Caco-2 (cell line): Measurements from ENCODE around the gene MGAT4A. TPM values are rescaled to one million over a fixed set of nuclear protein-coding genes. Genes with fewer than 3 reads are reported as not detected.

ENCODE experiments used
- BruUV-seq: library from RNA; stranded (reverse); fragments of 400-500 nt; replicated peaks from 2 replicates; lab custom pipeline; 2021; lab: Mats Ljungman, UMichigan
- CTCF ChIA-PET: fragments of 300-600 bp; sonication (Branson Sonifier 250); formaldehyde crosslinking; loops from one replicate; lab custom pipeline; 2022; ENCODE audit warnings: antibody characterized with exemption; lab: Charles Lee
- POLR2A ChIA-PET: fragments of 300-600 bp; sonication (Branson Sonifier 250); formaldehyde crosslinking; loops from one replicate; lab custom pipeline; 2022; ENCODE audit warnings: antibody characterized with exemption; lab: Charles Lee
- DNase-seq, 2 experiments: peaks; one replicate each; pipeline versions ENCODE4 v3.0.0 to v3.0.0-alpha.2; 2020 to 2022
- H3K27me3 ChIP-seq: replicated peaks from 2 replicates; pipeline ENCODE4 v1.6.0; 2011; ENCODE audit warnings: low read length; ENCODE audit not compliant: control insufficient read depth, insufficient read depth
- H3K36me3 ChIP-seq: 2 replicates; pipeline ENCODE4 v1.5.1; 2011; ENCODE audit warnings: low read length; ENCODE audit not compliant: control insufficient read depth, insufficient read depth
- H3K4me1 ChIP-seq: fragments of 250-450 bp; sonication (Bioruptor Pico); 2 replicates; pipeline ENCODE4 v1.5.1; 2020; ENCODE audit warnings: mild to moderate bottlenecking
- H3K4me3 ChIP-seq: 2 replicates; pipeline ENCODE4 v1.5.1; 2011; ENCODE audit warnings: low read depth, mild to moderate bottlenecking, control low read depth, low read length
- H3K9me3 ChIP-seq: fragments of 250-450 bp; sonication (Bioruptor Pico); 2 replicates; pipeline ENCODE4 v1.5.1; 2020; ENCODE audit warnings: mild to moderate bottlenecking, moderate library complexity
- H3K27ac Mint-ChIP-seq: one replicate; pipeline ENCODE4 v1.8.0; 2022; ENCODE audit warnings: mixed read lengths; ENCODE audit not compliant: unreplicated experiment
- H3K27me3 Mint-ChIP-seq: one replicate; pipeline ENCODE4 v1.8.0; 2022; ENCODE audit warnings: mixed read lengths; ENCODE audit not compliant: insufficient read depth, unreplicated experiment
- H3K36me3 Mint-ChIP-seq: one replicate; pipeline ENCODE4 v1.8.0; 2022; ENCODE audit warnings: mild to moderate bottlenecking, mixed read lengths; ENCODE audit not compliant: insufficient read depth, unreplicated experiment
- H3K4me1 Mint-ChIP-seq: one replicate; pipeline ENCODE4 v1.8.0; 2022; ENCODE audit warnings: low read depth, mixed read lengths; ENCODE audit not compliant: unreplicated experiment
- H3K4me3 Mint-ChIP-seq: one replicate; pipeline ENCODE4 v1.8.0; 2022; ENCODE audit warnings: mild to moderate bottlenecking, moderate library complexity, mixed read lengths; ENCODE audit not compliant: unreplicated experiment
- H3K9me3 Mint-ChIP-seq: one replicate; pipeline ENCODE4 v1.8.0; 2022; ENCODE audit warnings: mixed read lengths; ENCODE audit not compliant: unreplicated experiment
- intact Hi-C: fragments of 100-400 bp; cut with micrococcal nuclease; formaldehyde crosslinking; loops from one replicate; pipeline ENCODE4 v1.10.0; 2022; ENCODE audit not compliant: unreplicated experiment
- total RNA-seq: library from RNA; stranded (reverse); gene quantifications from 2 replicates; pipeline ENCODE4 v1.2.3, GENCODE V29; 2022
- TF ChIP-seq, protein P1 (sequence below), 2 experiments: fragments of 200-600 bp in 1 of 2; IDR thresholded peaks; 1 replicate in 1 of 2; 2 replicates in 1 of 2; pipeline versions ENCODE4 v1.5.1 to v1.8.0; 2011 to 2022; ENCODE audit warnings: antibody characterized with exemption in 1 of 2, control low read depth in 1 of 2, inconsistent platforms in 1 of 2, low read depth in 1 of 2, low read length in 1 of 2, mild to moderate bottlenecking in 1 of 2, moderate library complexity in 1 of 2; ENCODE audit not compliant: insufficient read depth in 1 of 2, severe bottlenecking in 1 of 2, unreplicated experiment in 1 of 2

Gene MGAT4A
- total RNA-seq, 1 experiment from 2014 or later: 63.7 TPM

- Mint-ChIP-seq H3K4me3 (no peak overlapping the region), H3K9me3 (no peaks in the 10 kb centered on the region), H3K36me3 (peaks cover 19% of the 10 kb centered on the region), H3K4me1 (no peaks in the 10 kb centered on the region), H3K27me3 (no peaks in the 10 kb centered on the region), H3K27ac (no peak overlapping the region)
- intact Hi-C loops: no loop called here
- BruUV-seq: no TSS peak
- ChIA-PET POLR2A (no interaction called here), CTCF (no interaction called here)
- Histone ChIP-seq H3K36me3 (no peaks in the 10 kb centered on the region; the same call in 1 of the 2 replicates), H3K4me1 (no peaks in the 10 kb centered on the region), H3K27me3 (no peaks in the 10 kb centered on the region), H3K4me3 (no peak overlapping the region), H3K9me3 (no peaks in the 10 kb centered on the region)
- DNase-seq: no peak
- TF ChIP-seq, protein P1, sequence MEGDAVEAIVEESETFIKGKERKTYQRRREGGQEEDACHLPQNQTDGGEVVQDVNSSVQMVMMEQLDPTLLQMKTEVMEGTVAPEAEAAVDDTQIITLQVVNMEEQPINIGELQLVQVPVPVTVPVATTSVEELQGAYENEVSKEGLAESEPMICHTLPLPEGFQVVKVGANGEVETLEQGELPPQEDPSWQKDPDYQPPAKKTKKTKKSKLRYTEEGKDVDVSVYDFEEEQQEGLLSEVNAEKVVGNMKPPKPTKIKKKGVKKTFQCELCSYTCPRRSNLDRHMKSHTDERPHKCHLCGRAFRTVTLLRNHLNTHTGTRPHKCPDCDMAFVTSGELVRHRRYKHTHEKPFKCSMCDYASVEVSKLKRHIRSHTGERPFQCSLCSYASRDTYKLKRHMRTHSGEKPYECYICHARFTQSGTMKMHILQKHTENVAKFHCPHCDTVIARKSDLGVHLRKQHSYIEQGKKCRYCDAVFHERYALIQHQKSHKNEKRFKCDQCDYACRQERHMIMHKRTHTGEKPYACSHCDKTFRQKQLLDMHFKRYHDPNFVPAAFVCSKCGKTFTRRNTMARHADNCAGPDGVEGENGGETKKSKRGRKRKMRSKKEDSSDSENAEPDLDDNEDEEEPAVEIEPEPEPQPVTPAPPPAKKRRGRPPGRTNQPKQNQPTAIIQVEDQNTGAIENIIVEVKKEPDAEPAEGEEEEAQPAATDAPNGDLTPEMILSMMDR (IDR thresholded peaks at IDR 0.05; ENCODE audit: insufficient read depth in 1 of 2, low read depth in 1 of 2, low read length in 1 of 2, severe bottlenecking in 1 of 2, unreplicated experiment in 1 of 2): no peak
These were observed 160.6 kb downstream of the MGAT4A start for GRCh38 chr2:98570356-98570755.

GRCh38 chr2:98569915-98570314 lies 161.0 kb downstream of the MGAT4A start:
- no peak for DNase-seq
- H3K27me3 Mint-ChIP-seq: no peaks in the 10 kb centered on the region
- no peaks in the 10 kb centered on the region for H3K9me3 ChIP-seq
- H3K4me3 ChIP-seq: no peak overlapping the region
- TF ChIP-seq, protein P1 (IDR thresholded peaks at IDR 0.05; ENCODE audit: insufficient read depth in 1 of 2, low read depth in 1 of 2, low read length in 1 of 2, severe bottlenecking in 1 of 2, unreplicated experiment in 1 of 2): no peak
- BruUV-seq: no TSS peak
- intact Hi-C loops: loop anchor here (1.0 kb wide), 1 partner anchor 31 kb away; no protein-coding TSS in a partner anchor
- no peaks in the 10 kb centered on the region; the same call in 1 of the 2 replicates for H3K36me3 ChIP-seq
- peaks cover 19% of the 10 kb centered on the region for H3K36me3 Mint-ChIP-seq
- POLR2A ChIA-PET: no interaction called here
- H3K9me3 Mint-ChIP-seq: no peaks in the 10 kb centered on the region
- H3K4me1 Mint-ChIP-seq: no peaks in the 10 kb centered on the region
- H3K4me3 Mint-ChIP-seq: no peak overlapping the region
- no peaks in the 10 kb centered on the region for H3K27me3 ChIP-seq
- CTCF ChIA-PET: no interaction called here
- no peaks in the 10 kb centered on the region for H3K4me1 ChIP-seq
- H3K27ac Mint-ChIP-seq: no peak overlapping the region

- H3K9me3 Mint-ChIP-seq: no peaks in the 10 kb centered on the region
- intact Hi-C loops: loop anchor here (1.0 kb wide), 1 partner anchor 32 kb away; no protein-coding TSS in a partner anchor
- H3K27me3 ChIP-seq: no peaks in the 10 kb centered on the region
- BruUV-seq: no TSS peak
- no peaks in the 10 kb centered on the region for H3K9me3 ChIP-seq
- no peak overlapping the region for H3K4me3 ChIP-seq
- no peaks in the 10 kb centered on the region; the same call in 1 of the 2 replicates for H3K36me3 ChIP-seq
- no peaks in the 10 kb centered on the region for H3K4me1 Mint-ChIP-seq
- peaks cover 19% of the 10 kb centered on the region for H3K36me3 Mint-ChIP-seq
- ChIA-PET POLR2A (no interaction called here), CTCF (interaction anchor here (1.0 to 1.4 kb wide), 2 partner anchors 10 to 497 kb away, joined by 4 to 6 read pairs; no protein-coding TSS in a partner anchor)
- H3K4me3 Mint-ChIP-seq: no peak overlapping the region
- H3K27ac Mint-ChIP-seq: no peak overlapping the region
- TF ChIP-seq, protein P1 (IDR thresholded peaks at IDR 0.05; ENCODE audit: insufficient read depth in 1 of 2, low read depth in 1 of 2, low read length in 1 of 2, severe bottlenecking in 1 of 2, unreplicated experiment in 1 of 2): peak; percentile 93 to 96
- no peaks in the 10 kb centered on the region for H3K4me1 ChIP-seq
- peak in 1 of 2 experiments; percentile 69 for DNase-seq
- no peaks in the 10 kb centered on the region for H3K27me3 Mint-ChIP-seq
These were observed 161.6 kb downstream of the MGAT4A start for GRCh38 chr2:98569197-98569793.

Other genes with a start within 250 kb of the MGAT4A start
- 35.7 TPM in 2 replicates for gene COA5, start 122.6 kb downstream of the MGAT4A start, total RNA-seq
- 39.7 and 40.0 TPM in 2 replicates for gene UNC50, start 122.5 kb downstream of the MGAT4A start, total RNA-seq
- 0.77 and 1.1 TPM in 2 replicates for gene CRACDL, start 205.1 kb upstream of the MGAT4A start, total RNA-seq